Activated T-cell treated with anti-CD3 and anti-CD28 coated beads for 24 hours (primary cell): ENCODE data around the gene ARL15.
"Not testable (repeated sequence)": the region's sequence is repeated elsewhere in the genome, so short reads cannot be mapped to it uniquely, and the experiment has no call there.

Source experiments
- DNase-seq: peaks from one replicate; pipeline ENCODE4 v3.0.0-alpha.2; 2020; ENCODE audit warnings: low read depth

ARL15 gene

DNA sequence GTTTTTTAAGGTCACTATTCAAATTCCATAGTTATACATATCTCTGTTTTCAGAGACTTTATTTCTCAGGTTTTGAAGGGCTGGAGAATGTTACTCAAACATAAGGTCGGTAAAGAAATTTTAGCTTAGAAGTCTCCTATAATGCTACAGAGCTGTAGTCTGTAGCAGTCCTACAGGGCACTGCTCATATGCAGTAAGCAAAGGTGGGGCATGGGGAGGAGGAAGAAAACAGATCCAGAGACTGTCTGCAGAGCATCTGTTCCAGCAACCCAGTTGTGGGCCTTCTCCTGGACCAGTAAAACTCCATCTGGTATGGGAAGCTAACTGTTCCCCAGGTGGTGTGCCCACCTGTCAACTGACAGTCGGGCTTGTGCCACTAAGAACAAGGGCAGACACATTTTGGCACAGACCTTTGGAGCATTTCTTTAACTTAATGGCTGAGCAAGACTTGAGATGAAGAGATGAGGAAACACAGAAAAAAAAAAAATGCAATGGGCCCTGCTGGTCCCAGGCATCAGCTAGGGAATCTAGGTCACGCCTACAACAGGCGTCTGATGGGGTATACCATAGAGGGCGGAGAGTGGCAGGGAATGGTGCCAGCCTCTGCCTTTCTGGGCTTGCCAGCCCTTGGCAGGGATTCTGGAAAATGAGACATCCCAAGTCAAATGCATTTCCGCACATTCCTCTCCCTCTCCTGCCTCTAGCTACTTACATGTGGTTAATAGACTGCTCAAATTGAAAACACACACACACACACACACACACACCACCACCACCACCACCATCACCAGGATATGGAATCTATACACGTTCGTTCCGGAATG is 218.9 kb downstream of the ARL15 start:
- no peak for DNase-seq

DNA sequence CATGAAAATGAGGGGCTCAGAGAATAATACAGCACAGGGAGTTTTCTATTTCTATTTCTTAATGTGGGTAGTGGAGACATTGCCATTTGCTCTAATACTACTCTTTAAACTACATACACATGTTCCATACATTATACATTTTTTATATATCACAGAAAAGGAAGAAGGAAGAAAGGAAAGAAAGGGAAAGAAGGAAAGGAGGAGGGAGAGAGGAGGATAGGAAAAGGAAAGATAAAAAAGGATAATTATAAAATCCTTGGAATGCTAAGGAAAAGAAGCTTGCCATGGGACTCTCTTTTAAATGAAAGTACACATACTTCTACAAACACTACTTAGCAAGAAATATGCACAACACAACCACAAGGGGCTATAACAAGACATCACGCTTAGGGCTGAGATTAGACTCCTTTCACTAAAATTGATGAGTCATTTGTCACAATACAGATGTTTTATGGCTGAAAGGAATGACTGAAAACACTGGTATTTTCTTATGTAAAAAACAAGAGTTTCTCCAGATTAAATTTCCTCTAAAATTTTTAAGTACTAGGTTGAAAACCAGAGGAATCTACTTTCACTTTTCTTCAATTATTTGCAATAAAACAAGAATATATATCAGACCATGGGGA is 219.8 kb downstream of the ARL15 start:
- DNase-seq: no peak

DNA sequence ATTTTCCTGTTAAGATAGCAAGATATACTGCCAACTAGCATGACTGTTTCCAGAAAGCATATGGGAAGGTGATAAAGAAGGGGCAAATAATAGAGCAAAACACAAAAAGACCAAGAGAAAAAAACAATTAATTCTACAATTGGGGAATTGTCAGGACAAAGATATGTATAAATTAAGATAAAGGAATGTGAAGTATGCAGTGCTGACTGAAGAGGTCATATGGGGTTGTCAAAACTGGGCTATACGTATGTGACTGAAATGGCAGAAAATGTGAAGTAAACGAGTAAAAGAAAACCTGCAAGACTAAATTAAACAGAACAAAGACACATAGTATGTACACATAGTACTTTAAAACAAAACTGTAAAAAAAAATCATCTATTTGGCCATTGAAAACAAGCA is 222.3 kb downstream of the ARL15 start:
- DNase-seq: no peak

DNA sequence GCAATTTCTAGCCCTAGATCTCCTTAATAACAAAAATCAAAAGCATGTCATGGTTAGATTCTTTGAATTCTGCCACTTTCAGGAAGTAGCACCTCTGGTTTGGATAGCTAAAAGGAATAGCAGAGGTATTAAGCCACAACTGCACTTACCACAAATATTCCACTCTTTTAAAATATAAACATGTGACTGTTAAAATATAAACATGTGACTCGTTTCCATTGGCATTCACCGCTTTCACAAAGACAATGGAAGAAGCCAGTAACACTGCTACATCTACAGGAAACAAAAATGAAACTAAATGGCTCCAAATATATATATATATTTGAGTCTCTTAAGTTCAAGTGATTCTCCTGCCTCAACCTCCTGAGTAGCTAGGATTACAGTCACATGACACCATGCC is 222.9 kb downstream of the ARL15 start:
- no peak for DNase-seq

DNA sequence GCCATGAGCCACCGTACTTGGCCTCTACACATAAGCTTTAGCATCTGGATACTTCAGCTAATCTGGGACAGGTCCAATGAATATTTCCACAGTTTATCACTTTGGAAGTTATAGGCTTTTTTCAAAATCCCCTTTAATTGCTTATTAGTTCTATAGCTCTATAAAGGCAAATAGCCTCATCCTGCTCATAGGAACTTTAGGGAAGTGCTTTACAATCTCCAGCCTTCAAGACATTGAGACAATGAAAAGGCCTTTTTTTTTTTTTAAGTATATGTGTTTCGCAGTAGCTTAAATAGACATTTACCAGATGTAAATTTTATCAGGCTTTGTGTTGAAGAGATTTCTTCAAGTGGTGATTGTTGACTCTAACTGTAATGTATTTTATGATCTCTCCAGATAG is 224.2 kb downstream of the ARL15 start:
- no peak for DNase-seq

DNA sequence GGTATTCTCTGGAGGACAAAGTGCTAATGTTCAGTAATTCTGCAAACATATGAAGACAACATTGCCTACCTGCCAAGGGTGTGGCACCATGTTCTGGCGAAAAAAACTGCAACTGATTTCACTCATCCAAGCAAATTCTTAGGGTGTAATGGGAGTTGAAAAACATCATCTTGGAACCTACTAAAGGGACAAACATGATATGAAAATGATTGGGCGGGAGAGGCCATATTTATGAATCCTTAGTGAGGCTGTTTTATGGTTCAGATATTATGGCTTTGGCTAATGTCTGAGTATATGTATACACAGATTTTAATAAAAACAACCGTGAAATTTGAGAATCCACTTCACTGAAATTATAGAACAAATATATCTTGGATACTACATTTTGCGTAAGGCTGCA is 225.7 kb downstream of the ARL15 start:
- no peak for DNase-seq

DNA sequence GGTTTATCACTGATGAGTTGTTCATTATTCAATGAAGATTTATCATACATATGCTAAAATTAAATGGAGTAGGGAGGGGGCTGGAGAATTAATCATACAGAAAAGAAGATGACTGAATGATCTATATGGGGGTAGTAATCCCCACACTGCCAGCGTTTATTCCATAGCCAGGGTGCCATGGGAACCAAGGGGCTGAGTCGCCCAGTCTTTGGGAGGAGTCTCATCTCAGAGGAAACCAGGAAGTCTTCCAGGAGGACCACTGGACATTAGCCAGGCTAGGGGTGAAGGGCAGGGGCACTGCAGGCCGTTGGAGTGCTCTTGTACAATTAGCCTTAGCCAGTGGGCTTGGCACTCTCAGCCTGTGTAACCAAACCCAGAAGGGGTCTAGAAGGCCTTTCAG is 226.5 kb downstream of the ARL15 start:
- no peak for DNase-seq

DNA sequence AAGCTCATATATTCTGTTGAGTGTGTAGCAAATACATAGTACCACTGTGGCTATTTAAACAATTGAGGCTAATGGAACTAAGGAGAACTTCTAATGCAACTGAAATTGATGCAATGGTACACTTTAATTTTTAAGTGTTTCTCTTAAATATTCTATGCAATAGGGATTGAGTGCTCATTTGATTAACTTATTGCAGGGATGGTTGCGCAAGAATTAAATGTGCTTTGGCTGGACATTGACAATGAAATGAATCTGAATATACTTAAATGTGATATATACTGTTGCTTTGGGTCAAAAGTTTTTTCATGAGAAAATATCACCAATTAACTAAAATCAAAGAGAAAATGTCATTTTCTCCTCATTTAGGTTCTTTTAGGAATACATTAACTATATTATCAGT is 227.1 kb downstream of the ARL15 start:
- DNase-seq: no peak

DNA sequence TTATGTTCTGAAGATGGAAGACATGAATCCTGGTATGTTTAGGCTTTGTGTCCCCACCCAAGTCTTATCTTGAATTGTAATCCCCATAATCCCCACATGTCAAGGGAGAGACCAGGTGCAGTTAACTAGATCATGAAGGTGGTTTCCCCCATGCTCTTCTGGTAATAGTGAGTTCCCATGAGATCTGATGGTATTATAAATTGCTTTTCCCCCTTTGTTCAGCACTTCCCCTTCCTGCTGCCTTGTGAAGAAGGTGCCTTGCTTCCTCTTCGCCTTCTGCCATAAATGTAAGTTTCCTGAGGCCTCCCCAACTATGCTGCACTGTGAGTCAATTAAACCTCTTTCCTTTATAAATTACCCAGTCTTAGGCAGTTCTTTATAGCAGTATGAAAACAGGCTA is 229.0 kb downstream of the ARL15 start:
- no peak for DNase-seq

DNA sequence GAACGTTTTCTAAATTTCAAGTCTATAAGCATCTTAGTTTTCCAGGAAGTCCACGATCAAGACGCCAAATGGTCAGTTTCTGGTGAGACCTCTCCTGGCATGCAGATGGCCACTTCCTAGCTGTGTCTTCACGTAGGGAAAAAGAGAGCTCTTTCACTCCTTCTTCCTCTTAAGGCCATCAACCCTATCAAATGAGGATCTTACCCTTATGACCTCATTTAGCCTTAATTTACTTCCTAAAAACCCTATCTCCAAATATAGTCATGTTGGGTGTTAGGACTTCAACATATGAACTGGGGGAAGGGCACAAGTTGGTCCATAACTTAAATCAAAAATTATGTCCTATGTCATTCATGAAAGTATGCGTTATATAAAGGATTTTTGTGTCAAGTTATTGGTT is 229.5 kb downstream of the ARL15 start:
- DNase-seq: no peak

DNA sequence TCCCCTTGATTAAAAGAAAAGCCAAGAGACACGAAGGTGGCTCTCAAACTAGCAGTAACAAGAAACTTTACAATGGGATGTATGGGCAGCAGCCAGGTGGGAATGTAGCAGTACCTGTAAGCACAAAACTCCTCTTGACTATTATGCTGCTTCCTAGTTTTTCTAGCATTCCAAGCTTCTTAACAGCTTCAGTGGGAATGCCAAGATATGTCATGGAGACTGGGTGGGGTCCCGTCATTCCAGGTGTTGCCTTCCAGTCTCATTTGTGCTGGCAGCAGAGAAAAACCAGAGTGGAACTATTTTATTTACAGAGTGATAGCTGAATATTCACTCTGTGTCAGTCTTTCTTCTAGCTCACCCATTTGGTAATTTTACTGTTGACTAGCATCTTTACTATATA is 236.6 kb downstream of the ARL15 start:
- no peak for DNase-seq

DNA sequence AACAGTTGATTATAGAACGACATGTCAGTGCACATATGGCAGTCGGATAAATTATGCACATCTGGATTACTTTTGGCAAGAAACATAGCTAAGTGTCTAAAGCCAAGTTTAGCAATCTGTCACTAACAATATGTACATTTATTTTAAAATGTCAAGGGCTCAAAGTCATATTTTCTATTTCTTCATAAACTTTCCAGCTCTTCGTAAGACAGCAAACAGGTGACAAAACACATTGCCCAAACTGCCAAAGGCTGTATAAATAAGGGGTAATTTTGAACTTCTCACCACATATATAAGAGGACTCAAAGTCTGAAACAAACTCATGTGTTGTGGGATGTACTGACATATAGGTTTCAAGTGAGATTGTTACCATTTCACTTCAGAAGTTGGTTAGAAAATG is 237.2 kb downstream of the ARL15 start:
- DNase-seq: no peak

DNA sequence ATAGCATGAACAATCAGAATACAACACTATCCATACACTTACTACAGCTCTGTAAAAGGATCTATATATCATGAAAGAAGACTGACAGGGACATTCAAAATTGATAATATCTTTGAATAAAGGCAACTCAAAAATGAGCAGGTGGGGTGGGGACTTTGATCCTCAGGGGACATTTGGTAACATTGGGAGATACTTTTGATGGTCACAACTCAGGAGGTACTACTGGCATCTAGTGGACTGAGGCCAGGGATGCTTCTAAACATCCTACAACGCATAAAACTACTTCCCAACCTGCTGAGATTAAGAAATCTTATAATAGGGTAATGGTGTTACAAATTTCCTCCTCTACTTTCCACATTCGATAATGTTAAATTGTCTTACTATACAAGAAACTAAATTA is 243.9 kb downstream of the ARL15 start:
- no peak for DNase-seq

DNA sequence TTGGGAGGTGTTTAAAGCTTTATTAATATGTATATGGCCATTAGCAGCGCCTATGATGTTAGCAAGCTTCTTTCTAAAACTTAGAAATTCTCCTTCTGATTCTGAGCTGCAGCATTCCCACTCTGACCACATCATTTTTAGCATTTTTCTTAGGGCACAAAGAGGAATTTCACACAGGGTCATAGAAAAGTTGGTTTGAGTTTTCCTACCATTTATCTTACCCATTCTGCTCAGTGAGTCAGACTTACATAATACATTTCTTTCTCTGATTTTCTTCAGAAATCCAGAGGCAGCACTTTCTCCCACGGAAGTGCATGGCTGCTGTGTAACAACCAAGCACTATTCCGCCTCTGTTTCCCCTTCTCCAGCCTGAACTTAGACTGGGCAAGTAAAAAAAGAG is 246.6 kb downstream of the ARL15 start:
- DNase-seq: no peak

DNA sequence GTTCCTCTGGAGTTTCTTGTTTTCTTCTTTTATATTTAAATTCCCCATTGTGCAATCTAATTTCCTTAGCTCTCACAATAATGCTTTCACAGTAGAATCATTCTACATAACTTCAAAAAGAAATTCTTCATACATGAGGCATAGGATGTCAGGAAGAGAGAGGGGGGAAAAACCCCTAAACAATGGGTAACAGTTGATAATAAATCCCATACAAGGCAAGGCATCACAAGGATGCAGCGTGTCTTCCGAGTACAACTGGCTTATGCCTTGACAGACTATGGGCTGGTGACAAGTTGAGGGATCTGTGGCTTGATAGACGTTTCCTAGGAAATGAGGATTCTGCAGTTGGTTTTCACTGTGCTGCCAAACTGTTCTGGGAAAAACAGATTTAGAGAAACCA is 247.4 kb downstream of the ARL15 start:
- no peak for DNase-seq

DNA sequence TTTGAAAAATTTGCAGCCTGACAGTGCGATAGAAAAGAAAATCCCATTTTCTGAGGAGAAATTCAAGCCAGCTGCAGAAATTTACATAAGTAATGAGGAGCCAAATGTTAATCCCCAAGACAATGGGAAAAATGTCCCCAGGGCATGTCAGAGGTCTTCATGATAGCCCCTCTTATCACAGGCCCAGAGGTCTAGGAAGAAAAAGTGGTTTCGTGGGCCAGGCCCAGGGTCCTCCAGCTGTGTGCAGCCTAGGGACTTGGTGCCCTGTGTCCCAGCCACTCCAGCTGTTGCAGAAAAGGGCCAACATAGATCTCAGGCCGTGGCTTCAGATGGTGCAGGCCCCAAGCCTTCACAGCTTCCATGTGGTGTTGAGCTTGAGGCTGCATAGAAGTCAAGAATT is 249.5 kb downstream of the ARL15 start:
- not testable (repeated sequence) for DNase-seq

DNA sequence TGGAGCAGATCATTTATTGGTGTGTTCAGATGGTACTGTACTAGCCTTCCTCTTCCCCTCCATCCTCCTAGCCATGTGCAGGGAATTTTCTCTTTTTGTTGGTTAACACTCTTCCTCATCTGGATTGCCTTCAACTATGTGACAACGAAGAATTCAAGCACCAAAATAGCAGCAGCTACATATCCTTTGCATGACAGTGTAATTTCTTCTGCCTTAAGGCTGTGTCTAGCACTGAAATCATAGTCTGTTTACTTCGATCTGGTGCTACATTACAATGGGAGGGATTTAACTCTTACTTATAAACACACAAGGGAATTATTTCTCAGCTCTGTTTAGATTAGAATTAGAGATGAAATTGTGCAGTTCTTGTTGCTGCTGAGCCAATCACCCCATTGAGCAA is 260.4 kb downstream of the ARL15 start:
- DNase-seq: no peak

DNA sequence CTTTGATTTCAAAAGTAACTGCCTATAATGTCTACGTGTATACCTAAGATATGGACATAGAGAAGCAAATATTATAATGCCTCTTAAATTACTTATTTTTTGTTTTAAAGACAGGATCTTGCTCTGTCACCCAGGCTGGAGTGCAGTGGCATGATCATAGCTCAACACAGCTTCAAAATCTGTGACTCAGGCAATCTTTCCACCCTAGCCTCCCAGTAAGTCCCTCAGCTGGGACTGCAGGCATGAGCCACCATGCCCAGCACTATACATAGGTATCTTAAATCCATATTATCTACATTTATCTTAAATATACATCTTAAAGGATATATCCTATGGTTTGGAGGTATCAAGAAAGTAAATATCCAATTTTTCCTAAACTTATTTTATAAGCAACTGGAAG is 261.2 kb downstream of the ARL15 start:
- DNase-seq: no peak

DNA sequence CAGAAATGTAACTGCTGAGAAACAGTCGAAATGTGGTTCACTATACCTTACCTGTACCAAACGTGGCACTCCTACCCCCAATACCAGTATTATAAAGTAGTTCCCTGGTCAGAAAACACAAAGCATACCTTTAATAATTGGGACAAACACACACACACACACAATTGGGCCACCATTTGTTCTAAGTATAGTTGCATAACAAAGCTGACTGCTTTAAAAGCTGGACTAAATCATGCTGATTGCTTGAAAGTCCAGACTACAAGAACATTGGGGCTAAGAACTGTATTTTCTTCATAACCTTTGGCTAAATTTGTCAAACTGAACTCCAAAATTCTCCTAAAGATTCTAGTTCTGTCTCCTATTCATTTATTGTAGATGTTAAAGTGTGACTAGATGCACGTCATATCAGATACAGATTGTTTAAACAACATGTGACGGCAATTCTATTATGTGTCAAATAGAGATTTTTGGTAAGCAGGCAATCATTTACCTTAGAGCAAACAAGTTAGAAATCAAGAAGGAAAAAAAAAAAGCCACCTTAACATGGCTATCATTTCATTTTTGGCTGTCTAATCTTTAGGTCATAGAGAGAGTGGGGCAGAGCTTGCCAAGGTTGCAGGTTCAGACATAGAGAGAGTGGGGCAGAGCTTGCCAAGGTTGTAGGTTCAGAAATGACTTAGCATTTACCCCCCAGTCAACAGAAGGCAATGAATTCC is 265.1 kb downstream of the ARL15 start:
- no peak for DNase-seq

DNA sequence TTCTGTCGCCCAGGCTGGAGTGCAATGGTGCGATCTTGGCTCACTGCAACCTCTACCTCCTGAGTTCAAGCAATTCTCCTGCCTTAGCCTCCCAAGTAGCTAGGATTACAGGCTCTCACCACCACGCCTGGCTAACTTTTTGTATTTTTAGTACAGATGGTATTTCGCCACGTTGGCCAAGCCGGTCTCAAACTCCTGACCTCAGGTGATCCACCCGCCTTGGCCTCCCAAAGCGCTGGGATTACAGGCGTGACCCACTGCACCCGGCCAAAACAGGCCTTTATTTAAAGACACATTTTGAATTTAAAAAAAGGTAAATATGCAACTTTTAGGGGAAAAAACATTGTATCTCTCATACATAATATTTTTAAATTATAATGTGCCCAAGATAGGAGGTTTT is 266.1 kb downstream of the ARL15 start:
- not testable (repeated sequence) for DNase-seq

DNA sequence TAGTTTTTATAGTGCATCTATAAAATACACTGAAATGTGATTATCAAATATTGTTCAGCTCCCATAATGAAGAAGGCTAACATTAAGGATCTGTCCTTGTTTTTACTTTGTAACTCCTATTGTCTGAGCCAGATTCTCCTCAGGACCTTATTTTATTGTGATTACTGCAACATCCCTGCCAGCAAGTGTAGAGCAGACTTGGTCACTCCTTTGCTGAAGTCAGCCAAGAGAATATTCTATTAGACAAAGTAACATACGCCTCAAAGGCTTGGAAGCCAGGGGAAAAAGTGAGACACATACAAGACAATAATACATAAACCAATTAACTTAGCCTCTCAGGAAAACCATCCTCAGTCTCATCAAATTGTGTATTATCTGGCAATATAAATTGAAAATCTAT is 269.6 kb downstream of the ARL15 start:
- no peak for DNase-seq

DNA sequence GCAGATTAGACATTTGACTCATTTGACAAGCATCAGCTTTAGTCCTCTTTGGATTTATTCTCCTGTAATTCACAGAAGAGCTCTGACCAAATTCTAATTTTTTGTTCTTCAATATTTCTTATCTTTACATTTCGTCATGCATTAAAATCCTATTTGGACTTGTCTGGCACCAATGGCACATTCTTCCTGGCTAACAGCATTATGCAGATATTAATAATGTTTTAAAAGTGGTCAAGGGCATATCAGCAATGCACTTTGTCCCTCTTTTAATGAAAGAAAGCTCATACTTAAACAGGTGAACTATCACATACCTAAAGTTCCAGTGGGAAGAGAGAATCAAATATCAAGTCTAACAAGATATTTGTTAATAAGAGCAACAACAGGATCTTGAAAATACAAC is 270.4 kb downstream of the ARL15 start:
- DNase-seq: no peak

DNA sequence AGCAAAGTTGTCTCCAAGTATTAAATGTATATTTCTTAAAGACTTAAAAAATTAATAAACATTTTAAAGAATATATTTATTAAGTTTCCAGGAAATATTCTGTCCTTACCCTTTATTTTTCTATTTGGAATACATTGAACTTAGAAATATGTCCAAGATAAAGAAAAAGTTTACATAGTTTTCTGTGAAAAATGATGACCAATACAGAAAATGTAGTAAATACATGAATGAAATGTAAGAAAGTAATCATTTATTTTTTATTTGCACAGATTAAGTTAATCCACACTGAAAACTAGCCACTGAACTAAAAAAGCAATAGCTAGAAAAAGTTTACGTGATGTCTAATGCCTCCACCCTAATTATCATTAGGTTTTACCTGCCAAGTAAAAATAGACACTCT is 273.2 kb downstream of the ARL15 start:
- DNase-seq: no peak
